GM10847 (cell line): ENCODE measurements around the gene UVRAG.

Experiments used
- POLR2A ChIP-seq: IDR thresholded peaks from 2 replicates; pipeline ENCODE4 v1.6.1; 2011; ENCODE audit not compliant: insufficient read length; ENCODE audit errors: extremely low read depth

Gene UVRAG

DNA sequence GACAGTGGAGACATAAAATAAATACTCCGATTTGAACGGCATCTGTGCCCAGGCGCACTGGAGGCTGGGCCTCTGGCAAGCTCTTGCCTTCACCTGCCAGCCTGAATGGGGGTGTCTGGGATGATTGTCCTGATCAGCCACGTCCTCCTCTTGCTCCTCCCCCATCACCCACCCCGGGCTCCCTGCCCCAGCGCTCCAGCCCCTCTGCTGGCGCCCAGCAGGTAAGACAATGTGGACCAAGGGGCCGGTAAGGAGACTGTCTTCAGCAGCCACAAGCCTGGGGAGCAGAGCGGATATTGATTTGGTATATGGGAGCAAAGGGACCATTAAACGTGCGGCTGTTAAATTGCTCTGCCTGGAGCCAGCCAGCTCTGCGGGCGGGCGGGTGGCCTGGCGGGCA, 366.4 kb downstream of the UVRAG start:
- TF ChIP-seq POLR2A = no peak

GRCh38 chr11:76184551-76184993, 369.6 kb downstream of the UVRAG start:
- TF ChIP-seq POLR2A = no peak

GRCh38 chr11:76185511-76185910, 370.5 kb downstream of the UVRAG start:
- no peak for TF ChIP-seq POLR2A

- TF ChIP-seq POLR2A = no peak
Observed at GRCh38 chr11:76185931-76186401, 371.0 kb downstream of the UVRAG start.

DNA sequence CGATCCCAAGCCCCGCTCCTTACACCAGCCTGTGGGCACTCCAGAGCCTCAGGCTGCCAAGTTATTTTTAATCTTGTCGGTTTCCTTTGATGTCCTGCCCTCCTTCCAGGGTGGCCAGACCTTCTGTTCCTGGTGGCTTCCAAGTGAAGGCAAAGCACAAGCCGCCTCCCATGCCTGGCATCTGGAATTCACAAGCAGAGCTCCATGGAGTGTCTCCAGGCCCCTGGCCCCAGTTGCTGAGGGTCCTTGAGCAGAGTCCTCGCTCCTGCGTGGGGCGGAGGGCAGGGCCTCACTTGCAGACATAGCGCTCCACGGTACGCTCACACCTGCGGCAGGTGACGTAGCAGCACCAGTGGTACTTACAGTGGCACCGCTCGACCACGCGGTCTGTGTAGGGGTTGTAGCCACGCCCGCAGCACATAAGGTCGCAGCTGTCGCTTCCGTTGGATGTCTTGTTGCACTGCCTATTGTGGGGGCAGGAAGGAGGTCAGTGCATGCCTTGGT, 371.8 kb downstream of the UVRAG start:
- no peak for TF ChIP-seq POLR2A

- no peak for TF ChIP-seq POLR2A
Observed at GRCh38 chr11:76188873-76189272, 373.9 kb downstream of the UVRAG start.

DNA sequence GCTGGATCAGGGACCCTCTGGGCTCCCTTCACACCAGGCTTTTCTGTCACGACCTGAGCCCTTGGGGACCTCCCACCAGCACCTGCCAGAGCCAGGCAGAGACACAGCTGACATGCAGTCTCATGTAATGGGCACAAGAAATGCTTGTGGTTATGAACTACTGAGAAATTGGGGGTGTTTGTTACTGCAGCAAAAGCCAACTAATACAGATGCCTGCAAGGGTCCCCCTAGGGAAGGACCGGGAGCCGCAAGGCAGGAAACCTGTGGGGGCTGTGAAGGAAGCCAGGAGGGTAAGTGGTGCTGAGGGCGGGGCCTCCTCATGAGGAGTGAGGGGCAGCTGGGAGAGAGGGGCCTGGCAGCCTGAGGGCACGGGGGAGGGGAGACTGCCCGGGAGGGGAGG, 374.7 kb downstream of the UVRAG start:
- TF ChIP-seq POLR2A = no peak

GRCh38 chr11:76190376-76190775, 375.4 kb downstream of the UVRAG start:
- TF ChIP-seq POLR2A = no peak
